Smooth muscle cell (in vitro differentiated cells): Measurements from ENCODE around the gene DMRTA1. TPM values are rescaled to one million over a fixed set of nuclear protein-coding genes. Genes with fewer than 3 reads are reported as not detected.

ENCODE experiments used
- DNase-seq: peaks from one replicate; lab custom pipeline; 2025; ENCODE audit not compliant: unreplicated experiment; lab: John Stamatoyannopoulos, UW
- H2AFZ ChIP-seq: fragments of 200-600 bp; sonication (generic); 2 replicates; pipeline ENCODE4 v1.6.0; 2016; ENCODE audit warnings: antibody characterized with exemption, low read depth, mild to moderate bottlenecking
- H3F3A ChIP-seq: fragments of 200-600 bp; sonication (generic); 2 replicates; pipeline ENCODE4 v1.6.0; 2017; ENCODE audit warnings: antibody characterized with exemption, low read depth
- H3K27ac ChIP-seq: fragments of 200-600 bp; sonication (generic); 2 replicates; pipeline ENCODE4 v1.5.1; 2016; ENCODE audit warnings: low read depth, mild to moderate bottlenecking
- H3K27me3 ChIP-seq: fragments of 200-600 bp; sonication (generic); 2 replicates; pipeline ENCODE4 v1.6.1; 2016; ENCODE audit warnings: low read depth, mild to moderate bottlenecking
- H3K36me3 ChIP-seq: fragments of 200-600 bp; sonication (generic); 2 replicates; pipeline ENCODE4 v1.5.1; 2016; ENCODE audit warnings: low read depth
- H3K4me1 ChIP-seq: fragments of 200-600 bp; sonication (generic); 2 replicates; pipeline ENCODE4 v1.5.1; 2016; ENCODE audit warnings: low read depth
- H3K4me2 ChIP-seq: fragments of 200-600 bp; sonication (generic); 2 replicates; pipeline ENCODE4 v1.6.0; 2016; ENCODE audit warnings: mild to moderate bottlenecking
- H3K4me3 ChIP-seq: fragments of 200-600 bp; sonication (generic); 2 replicates; pipeline ENCODE4 v1.5.1; 2016; ENCODE audit warnings: mild to moderate bottlenecking
- H3K79me2 ChIP-seq: fragments of 200-600 bp; sonication (generic); 2 replicates; pipeline ENCODE4 v1.6.0; 2016; ENCODE audit warnings: low read depth, mild to moderate bottlenecking
- H3K9ac ChIP-seq: fragments of 200-600 bp; sonication (generic); 2 replicates; pipeline ENCODE4 v1.6.0; 2016; ENCODE audit warnings: low read depth
- H3K9me3 ChIP-seq: fragments of 200-600 bp; sonication (generic); replicated peaks from 2 replicates; pipeline ENCODE4 v1.5.1; 2016; ENCODE audit warnings: low read depth
- H4K20me1 ChIP-seq: fragments of 200-600 bp; sonication (generic); 2 replicates; pipeline ENCODE4 v1.6.0; 2016; ENCODE audit warnings: low read depth
- CTCF ChIP-seq: fragments of 200-600 bp; sonication (generic); IDR thresholded peaks from 2 replicates; pipeline ENCODE4 v1.5.1; 2017; ENCODE audit warnings: borderline replicate concordance, mild to moderate bottlenecking, antibody characterized with exemption; ENCODE audit not compliant: insufficient read depth, poor library complexity, severe bottlenecking
- WGBS: methylation state at CpG from one replicate; pipeline ENCODE4 v1.1.7; 2016; ENCODE audit warnings: low lambda C conversion rate; 5-methylcytosine and 5-hydroxymethylcytosine counted together
- polyA plus RNA-seq: library from polyadenylated mRNA; unstranded; fragments of >200 nt; fragmentation: Nextera tagmentation; extraction: Ambion mirVana; gene quantifications from 2 replicates; pipeline ENCODE4 v1.2.1, GENCODE V29; 2016
- total RNA-seq: library from RNA; depleted of rRNA; stranded (reverse); fragments of >200 nt; gene quantifications from 2 replicates; pipeline ENCODE4 v1.2.3, GENCODE V29; 2014

DMRTA1 gene
- total and polyA plus RNA-seq, 2 experiments from 2014 or later: 0.45 to 5.3 TPM

DNA sequence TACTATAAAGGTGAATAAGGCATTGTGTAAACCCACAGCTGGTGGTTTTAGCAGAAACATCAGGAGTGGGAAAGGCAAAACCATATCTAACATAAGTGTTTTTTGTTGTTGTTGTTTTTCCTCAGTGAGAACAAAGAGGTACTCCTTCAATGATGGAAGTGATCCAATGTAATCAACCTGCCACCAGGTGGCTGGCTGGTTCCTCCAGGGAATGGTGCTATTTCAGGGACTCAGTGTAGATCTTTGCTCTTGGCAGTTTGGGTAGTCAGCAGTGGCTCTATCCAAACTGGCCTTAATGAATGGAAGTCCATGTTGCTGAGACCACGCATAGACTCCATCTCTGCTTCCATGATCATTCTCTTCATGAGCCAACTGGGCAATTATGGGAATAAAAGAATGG lies 10.8 kb downstream of the DMRTA1 start:
- no peak overlapping the region for H2AFZ ChIP-seq
- H3K9me3 ChIP-seq: no peaks in the 10 kb centered on the region
- no peak overlapping the region for H3K27ac ChIP-seq
- no peaks in the 10 kb centered on the region for H3K4me1 ChIP-seq
- H3K9ac ChIP-seq: no peak overlapping the region
- TF ChIP-seq CTCF: no peak
- peaks cover 19% of the 10 kb centered on the region for H4K20me1 ChIP-seq
- H3F3A ChIP-seq: peaks cover 5% of the 10 kb centered on the region
- H3K79me2 ChIP-seq: no peaks in the 10 kb centered on the region
- H3K4me3 ChIP-seq: no peak overlapping the region
- H3K4me2 ChIP-seq: no peak overlapping the region
- H3K27me3 ChIP-seq: no peaks in the 10 kb centered on the region
- WGBS: 100% methylated on average over 1 of the region's 1 CpG
- no peaks in the 10 kb centered on the region for H3K36me3 ChIP-seq
- no peak for DNase-seq

DNA sequence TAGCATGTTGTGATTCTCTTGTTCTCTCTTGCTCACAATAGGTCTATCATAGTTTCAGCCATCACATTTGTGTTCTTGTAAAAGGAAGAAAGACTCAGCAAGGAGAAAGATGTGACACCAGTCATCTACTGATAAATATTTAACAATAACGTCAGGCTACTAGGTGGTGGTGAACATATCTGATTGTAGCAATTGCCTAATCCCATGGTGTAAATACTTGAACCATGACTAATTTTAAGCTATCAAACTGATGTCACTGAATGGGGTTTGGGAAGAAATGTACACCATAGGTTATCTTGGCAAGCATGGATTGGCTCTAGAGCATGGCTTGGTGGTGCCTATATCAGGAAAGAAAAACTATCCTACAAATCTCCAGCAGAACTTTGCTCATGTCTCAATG lies 16.6 kb downstream of the DMRTA1 start:
- H3K4me1 ChIP-seq: no peaks in the 10 kb centered on the region
- H3F3A ChIP-seq: no peaks in the 10 kb centered on the region
- DNase-seq: no peak
- no peak overlapping the region for H2AFZ ChIP-seq
- H3K4me3 ChIP-seq: no peak overlapping the region
- TF ChIP-seq CTCF: no peak
- no peaks in the 10 kb centered on the region for H3K27me3 ChIP-seq
- no peak overlapping the region for H3K9ac ChIP-seq
- H3K4me2 ChIP-seq: no peak overlapping the region
- no peaks in the 10 kb centered on the region for H3K79me2 ChIP-seq
- peaks cover 11% of the 10 kb centered on the region for H4K20me1 ChIP-seq
- H3K9me3 ChIP-seq: no peaks in the 10 kb centered on the region
- no peaks in the 10 kb centered on the region for H3K36me3 ChIP-seq
- WGBS: 42% methylated on average over 1 of the region's 1 CpG
- no peak overlapping the region for H3K27ac ChIP-seq

DNA sequence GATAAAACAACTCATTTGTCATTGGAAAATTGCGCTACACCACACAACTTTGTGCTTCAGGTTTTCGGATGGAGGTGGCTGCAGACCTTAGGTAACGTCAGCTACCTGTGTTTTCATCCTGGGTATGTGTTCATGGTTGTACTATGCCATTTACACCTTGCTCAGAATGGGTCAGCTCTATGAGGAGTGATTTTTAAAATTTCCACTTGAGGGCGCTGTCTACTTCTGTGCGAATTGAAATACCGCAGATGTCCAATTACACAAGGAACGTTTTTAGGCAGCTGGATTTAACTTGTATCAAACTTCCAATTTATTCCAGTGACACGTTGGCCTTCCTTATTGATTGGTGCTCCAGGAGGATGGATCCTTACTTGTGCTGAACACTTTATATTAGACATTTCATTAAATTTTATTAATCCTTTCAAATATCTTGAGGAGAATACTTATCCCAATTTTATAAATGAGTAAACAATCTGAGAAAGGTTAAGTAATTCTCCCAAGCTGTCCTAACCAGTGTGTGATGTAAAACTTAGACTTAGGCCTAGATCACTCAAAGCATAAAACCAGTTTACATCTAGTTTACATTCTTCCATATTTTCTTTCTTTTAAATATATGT lies 23.4 kb downstream of the DMRTA1 start:
- Histone ChIP-seq H4K20me1 (peaks cover 11% of the 10 kb centered on the region), H3K4me2 (no peak overlapping the region), H3K4me3 (no peak overlapping the region), H3K27me3 (no peaks in the 10 kb centered on the region), H3K36me3 (no peaks in the 10 kb centered on the region), H3K9ac (no peak overlapping the region), H3K9me3 (no peaks in the 10 kb centered on the region), H2AFZ (no peak overlapping the region), H3K79me2 (no peaks in the 10 kb centered on the region), H3K27ac (no peak overlapping the region), H3K4me1 (no peaks in the 10 kb centered on the region), H3F3A (no peaks in the 10 kb centered on the region)
- WGBS: 5% methylated on average over 8 of the region's 8 CpGs
- no peak for DNase-seq
- peak; percentile 79 for TF ChIP-seq CTCF

DNA sequence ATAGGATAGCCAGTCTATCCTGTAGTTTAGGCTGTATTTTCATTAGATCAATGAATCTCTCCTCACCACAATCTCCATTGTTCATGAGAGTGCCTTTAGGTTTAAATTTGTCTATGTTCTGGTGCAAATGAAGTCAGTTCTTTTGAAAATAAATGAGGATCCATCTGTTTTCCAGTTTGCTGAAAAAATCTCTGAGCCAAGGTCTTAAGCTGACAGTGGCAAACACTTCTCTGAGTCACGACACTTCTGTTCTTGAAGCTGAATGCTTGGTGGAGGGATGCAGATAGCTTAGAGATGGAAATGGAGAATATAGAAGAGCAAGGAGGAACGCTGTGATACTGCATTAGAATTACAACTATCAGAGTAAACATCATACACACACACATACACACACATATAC lies 34.9 kb downstream of the DMRTA1 start:
- no peak for DNase-seq
- Histone ChIP-seq H3K9me3 (no peaks in the 10 kb centered on the region), H4K20me1 (peaks cover 19% of the 10 kb centered on the region), H3K27me3 (no peaks in the 10 kb centered on the region), H3F3A (no peaks in the 10 kb centered on the region), H3K4me3 (no peak overlapping the region), H3K79me2 (no peaks in the 10 kb centered on the region), H3K9ac (no peak overlapping the region), H3K4me1 (no peaks in the 10 kb centered on the region), H3K4me2 (no peak overlapping the region), H2AFZ (no peak overlapping the region), H3K27ac (no peak overlapping the region), H3K36me3 (no peaks in the 10 kb centered on the region)
- no peak for TF ChIP-seq CTCF
- 79% methylated on average over 2 of the region's 2 CpGs for WGBS
